Stimulated activated CD8-positive, alpha-beta memory T cell treated with anti-CD3 and anti-CD28 coated beads, Interleukin-4, amount 100 ng/mL, for 24 hours (primary cell): ENCODE measurements around the gene ERBB4.

Experiments
- DNase-seq: peaks from one replicate; pipeline ENCODE4 v3.0.0-alpha.2; 2020; ENCODE audit warnings: low read depth

The ERBB4 gene

DNA sequence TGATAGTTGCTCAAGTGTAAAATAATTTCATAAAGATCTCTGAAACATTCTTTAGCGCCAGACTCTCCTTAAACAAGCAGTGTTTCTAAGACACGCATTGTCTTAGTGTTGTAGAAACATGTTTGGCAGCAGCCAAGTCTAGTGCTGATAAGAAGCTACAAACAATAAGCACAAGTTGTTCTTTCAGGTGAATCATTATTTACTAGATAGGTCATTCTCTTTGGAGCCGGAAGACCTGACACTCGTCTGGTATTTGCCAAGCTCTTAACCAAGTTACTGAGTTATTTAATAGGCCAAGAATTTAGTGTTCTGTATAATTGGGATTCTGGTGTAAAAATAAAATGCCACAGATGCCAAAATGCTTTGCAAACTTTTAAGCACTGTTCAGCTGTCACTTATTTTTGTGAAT, 1130.1 kb downstream of the ERBB4 start:
- no peak for DNase-seq

DNA sequence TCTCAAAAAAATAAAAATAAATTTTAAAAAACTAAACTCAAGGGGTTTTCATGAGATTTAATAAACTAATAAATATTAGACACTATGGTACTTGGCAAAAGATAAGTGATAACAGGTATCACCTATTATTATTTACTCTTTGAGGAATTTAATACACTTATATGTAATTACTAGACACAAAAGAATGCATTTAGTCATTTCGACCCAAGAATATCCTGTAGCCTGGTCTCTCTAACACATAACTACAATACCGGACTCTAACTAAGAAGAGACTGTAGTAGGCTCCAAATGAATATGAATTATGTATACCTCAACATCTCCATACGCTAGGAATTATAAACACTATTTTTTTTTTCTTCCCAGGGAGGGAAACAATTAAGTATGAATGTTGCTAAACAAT, 1131.5 kb downstream of the ERBB4 start:
- no peak for DNase-seq

- DNase-seq = no peak
Measured at GRCh38 chr2:211405036-211405435, 1133.6 kb downstream of the ERBB4 start.

- no peak for DNase-seq
Measured at GRCh38 chr2:211404098-211404497, 1134.5 kb downstream of the ERBB4 start.

GRCh38 chr2:211401328-211401727, 1137.3 kb downstream of the ERBB4 start:
- DNase-seq = no peak

DNA sequence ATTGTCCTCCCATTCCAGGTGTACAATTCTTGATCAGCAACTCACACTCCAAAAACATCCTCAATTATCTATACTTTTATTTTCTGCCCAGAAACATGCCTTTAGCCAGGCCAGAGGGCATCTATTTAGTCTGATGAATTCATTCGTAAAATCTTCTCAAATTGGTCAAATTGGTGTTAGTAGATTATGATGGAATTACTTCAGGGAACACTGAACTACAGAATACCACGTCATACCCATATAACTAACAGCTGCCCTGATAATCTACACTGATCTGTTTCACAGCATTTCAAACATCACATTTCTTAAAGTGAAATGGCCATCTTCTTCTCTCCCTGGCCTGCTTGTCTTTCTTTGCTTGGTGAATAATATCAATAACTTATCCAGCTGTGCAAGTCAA, 1140.8 kb downstream of the ERBB4 start:
- no peak for DNase-seq

- no peak for DNase-seq
Measured at GRCh38 chr2:211396815-211397214, 1141.8 kb downstream of the ERBB4 start.

DNA sequence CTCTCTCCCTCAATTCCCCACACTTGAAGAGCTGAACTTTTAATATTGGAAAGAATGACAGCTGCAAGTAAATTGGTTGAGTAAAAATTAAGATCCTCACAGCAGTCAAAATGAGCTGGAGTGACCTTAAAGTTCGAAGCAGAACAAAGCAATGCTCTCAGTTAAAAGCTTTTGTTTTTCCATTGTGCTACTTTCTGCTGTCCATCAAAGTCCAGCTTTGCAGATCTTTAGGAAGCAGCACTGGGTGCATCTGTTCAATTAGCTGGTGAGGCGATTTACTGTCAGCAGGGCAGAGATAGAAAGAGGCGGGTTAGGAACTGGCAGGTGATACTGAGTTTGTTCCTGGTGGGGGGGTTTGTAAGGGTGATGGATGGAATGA, 1147.4 kb downstream of the ERBB4 start:
- DNase-seq = no peak

- DNase-seq = no peak
Measured at GRCh38 chr2:211390536-211391188, 1147.9 kb downstream of the ERBB4 start.

DNA sequence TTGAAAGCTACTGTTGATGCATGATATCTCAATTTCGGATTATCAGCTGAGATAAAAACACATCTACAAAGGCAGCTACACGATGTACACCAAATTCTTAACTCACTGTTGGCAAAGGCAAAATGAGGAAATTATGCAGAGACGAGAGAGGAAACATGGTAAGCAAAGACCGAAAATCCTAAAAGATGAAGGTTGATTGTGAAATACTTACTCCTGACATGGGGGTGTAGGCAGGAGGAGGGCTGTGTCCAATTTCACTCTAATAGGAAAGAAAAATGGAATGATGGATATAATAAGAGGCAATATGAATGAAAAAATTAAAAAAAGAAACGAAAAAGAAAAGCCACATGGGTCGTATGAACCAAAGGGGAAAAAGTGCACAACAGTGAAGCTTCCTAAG, 1150.9 kb downstream of the ERBB4 start:
- no peak for DNase-seq

DNA sequence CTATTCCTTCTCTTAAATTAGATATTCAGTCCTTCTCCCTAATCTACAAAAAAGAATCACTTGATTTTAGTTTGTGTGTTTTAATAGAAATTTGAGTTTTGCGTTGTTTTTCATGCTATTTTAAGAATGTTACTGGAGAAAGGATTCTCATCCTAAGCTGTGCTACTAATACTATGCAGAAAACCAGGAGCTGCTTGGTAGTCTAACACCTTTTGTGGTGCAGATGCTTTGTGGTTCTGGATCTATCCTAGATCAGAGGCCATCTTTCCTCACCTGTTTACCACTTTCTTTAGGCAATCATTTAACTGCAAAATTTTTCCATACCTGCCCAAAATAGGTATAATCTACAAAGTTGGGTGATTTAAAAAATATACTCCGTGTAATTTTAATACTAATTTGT, 1158.6 kb downstream of the ERBB4 start:
- no peak for DNase-seq

DNA sequence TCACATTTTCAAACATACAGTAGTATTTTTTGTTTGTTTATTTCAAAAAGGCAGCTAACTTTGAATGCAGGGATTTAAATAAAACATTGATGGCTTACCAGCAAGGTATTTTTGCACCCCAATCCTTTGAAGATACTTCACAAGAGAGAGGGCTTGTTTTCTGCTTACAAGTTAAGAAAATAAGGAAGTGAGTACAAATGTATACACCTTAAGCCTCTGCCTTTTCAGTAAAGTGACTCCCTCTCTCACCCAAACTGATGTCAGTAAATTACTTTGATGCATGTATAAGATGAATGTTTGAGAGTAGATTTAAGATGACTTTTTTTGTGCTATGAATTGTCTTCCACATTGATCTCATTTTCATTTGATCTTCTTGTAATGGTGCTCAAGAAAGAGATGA, 1162.2 kb downstream of the ERBB4 start:
- DNase-seq = no peak

GRCh38 chr2:211373203-211373602, 1165.4 kb downstream of the ERBB4 start:
- DNase-seq = no peak

GRCh38 chr2:211371465-211371864, 1167.1 kb downstream of the ERBB4 start:
- no peak for DNase-seq

DNA sequence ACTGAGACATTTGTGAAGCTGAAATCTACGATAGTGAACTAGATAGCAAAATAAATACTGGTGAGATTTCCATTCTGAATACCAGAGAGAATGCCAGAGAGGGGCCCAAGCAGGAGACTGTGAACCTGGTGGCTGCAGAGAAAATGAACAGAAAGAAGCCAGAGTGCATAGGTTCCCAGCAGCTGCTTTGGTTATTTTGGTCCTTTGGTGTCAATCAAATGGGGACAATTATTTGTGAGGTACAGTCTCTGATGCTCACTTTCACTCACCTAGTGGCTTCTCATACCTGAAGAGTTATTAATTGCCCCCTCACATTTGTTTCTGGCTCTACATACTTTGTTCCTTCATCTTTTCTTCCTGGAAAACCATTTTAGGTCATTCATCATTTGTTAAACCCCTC, 1170.1 kb downstream of the ERBB4 start:
- no peak for DNase-seq

DNA sequence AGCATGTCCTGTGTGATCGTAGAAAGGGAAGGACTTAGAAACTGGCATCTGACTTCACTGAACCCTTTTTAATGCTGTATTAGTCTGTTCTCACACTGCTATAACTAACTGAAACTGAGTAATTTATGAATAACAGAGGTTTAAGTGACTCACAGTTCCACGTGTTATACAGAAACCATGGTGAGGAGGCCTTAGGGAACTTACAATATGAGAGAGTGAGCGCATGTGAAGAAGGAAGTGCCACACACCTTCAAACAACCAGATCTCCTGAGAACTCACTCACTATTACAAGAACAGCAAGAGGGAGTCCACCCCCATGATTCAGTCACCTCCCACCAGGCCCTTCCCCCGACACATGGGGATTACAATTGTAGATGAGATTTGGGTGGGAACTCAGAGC, 1170.9 kb downstream of the ERBB4 start:
- no peak for DNase-seq

DNA sequence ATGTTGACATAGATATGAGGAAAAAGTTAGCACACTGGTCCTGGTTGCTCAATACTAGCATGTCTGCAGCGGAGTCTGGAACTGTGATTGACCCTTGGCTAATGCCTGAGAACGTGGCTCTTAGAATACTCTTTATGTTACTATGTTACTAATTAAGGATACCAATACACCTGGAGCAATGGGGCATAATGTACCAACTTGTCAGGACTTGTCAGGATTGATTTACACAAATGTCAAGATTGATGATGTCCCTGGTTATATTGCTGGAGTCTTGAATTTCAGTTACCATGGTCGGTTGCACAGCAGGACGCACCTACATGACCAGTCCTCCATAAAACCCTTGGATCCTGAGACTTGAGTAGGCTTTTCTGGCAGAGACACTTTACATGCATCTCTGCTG, 1171.3 kb downstream of the ERBB4 start:
- no peak for DNase-seq

DNA sequence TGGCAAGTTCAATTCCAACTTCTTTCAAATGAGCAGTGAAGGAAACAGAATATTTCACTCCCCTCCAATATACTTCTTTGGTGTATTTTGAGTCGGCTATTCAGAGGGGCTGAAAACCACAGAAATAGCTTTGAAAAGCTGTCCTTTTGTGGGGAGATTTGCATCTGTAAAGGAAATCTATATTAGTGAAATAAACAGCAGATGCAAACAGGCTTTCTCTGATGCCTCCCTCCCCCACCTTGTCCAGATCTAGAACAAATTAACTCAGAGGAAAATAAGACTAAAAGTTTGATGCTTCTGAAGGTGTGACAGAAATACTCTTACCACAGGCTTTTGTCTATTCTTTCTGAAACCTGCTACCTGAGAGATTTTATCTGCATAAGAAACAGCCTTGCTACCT, 1173.7 kb downstream of the ERBB4 start:
- no peak for DNase-seq

DNA sequence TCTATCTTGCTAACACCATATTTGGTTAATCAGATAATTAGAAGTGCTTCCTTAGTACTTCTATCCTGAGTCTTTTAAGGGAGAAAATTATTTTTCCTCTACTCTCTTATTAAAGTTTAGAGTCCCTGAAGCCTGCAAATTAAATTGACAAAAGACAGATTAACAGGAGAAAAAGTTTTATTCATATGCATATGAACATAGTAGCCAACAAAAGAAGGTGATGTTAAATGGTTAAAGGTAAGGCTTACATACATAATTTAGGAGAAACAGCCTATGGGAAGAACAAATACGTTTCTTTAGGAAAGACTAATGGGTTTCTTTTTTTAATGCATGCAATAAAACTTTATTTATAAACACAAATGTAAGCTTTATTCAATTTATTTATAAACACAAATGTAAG, 1177.2 kb downstream of the ERBB4 start:
- no peak for DNase-seq

DNA sequence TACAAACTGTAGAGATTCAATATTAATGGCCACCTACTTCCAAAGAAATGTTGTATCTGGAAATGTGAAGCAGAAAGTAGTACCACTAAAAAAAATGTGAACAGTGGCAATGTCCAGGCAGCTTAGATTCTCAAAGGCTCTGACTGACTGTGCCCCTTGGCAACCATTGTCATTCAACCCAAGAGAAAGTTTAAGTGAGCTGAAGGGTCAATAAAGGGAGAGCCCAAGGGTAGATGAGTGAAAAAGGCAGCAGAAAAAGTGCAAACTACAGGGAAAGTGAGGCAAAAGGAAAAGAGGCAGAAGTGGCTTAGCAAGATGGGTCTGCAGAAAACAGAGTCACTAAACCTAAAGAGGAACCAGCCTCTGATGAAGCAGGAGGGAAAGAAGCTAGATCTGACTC, 1179.3 kb downstream of the ERBB4 start:
- no peak for DNase-seq

- DNase-seq = no peak
Measured at GRCh38 chr2:211358504-211358903, 1180.1 kb downstream of the ERBB4 start.

- no peak for DNase-seq
Measured at GRCh38 chr2:211354481-211354880, 1184.1 kb downstream of the ERBB4 start.

DNA sequence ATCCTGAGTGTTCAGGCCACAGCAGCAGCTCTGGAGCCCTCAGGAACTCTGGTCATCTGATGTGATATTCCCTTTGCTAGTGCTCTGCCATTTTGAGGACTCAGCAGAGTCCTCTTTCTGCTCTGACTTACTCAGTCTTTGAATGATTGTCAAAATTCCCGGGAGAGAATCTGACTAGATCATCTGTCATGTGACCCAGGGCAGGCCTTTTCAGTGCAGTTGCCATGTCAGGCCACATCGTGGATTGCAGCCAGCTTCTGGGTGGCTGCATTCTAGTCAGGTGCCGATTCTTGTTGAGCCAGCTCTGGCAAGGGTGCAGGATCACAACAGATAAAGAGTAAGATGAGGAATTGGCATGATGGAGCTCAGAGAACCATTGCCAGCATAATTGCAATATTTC, 1186.6 kb downstream of the ERBB4 start:
- DNase-seq = no peak

DNA sequence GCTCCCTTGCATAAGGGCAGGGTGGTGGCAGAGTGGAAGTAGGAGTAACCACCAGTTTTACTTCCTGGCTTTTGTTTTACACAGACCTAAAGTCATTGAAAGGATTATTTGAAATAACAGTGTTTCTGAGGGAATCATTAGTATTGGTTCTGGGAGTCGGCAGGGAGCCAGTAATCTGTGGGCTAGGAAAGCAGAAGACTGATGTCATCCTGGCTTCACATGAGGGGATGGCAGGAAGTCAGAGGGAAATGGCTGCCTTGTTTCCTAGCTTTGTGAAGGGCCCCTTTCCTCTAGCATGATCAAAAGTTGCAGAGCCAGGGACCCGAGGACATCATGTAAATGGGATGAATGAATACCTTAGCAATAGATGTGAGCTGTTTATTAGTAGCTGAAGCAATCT, 1189.6 kb downstream of the ERBB4 start:
- DNase-seq = no peak

GRCh38 chr2:211347328-211347727, 1191.3 kb downstream of the ERBB4 start:
- no peak for DNase-seq
